Esophagus mucosa (tissue), 1 donor: Measurements from ENCODE around the gene UHMK1. TPM values are rescaled to one million over a fixed set of nuclear protein-coding genes. Genes with fewer than 3 reads are reported as not detected.
A peak's percentile ranks its signal among the peaks of the same experiment; 100 is the strongest.

Experiments
- ATAC-seq: fragments of 200-7000 bp; cut with Tn5 transposase; one replicate; pipeline ENCODE4 v1.9.1; 2020
- total RNA-seq: library from RNA; stranded (reverse); gene quantifications from one replicate; pipeline ENCODE4 v1.2.4, GENCODE V29; 2023
- donor health status: DM: yes; HTN: yes; CAD: no.

The UHMK1 gene
- total RNA-seq, 1 donor from 2014 or later = 27.3 TPM

GRCh38 chr1:162530307-162530987 lies 32.8 kb downstream of the UHMK1 start:
- ATAC-seq = peak; percentile 81

- ATAC-seq = no peak
These were observed 33.3 kb downstream of the UHMK1 start for GRCh38 chr1:162530988-162531319.

- ATAC-seq = no peak
These were observed 37.9 kb downstream of the UHMK1 start for GRCh38 chr1:162535501-162535900.

- no peak for ATAC-seq
These were observed 38.9 kb downstream of the UHMK1 start for GRCh38 chr1:162536511-162536910.

- ATAC-seq = no peak
These were observed 39.6 kb downstream of the UHMK1 start for GRCh38 chr1:162537216-162537615.

- ATAC-seq = peak; percentile 73
These were observed 41.3 kb downstream of the UHMK1 start for GRCh38 chr1:162538815-162539431.

- ATAC-seq = peak; percentile 86
These were observed 44.1 kb downstream of the UHMK1 start for GRCh38 chr1:162541619-162542141.

GRCh38 chr1:162543228-162543627 lies 45.6 kb downstream of the UHMK1 start:
- no peak for ATAC-seq

- peak; percentile 81 for ATAC-seq
These were observed 50.6 kb downstream of the UHMK1 start for GRCh38 chr1:162548170-162548569.

- ATAC-seq = no peak
These were observed 51.4 kb downstream of the UHMK1 start for GRCh38 chr1:162549001-162549400.

GRCh38 chr1:162550925-162551324 lies 53.3 kb downstream of the UHMK1 start:
- ATAC-seq = no peak

- ATAC-seq = no peak
These were observed 54.5 kb downstream of the UHMK1 start for GRCh38 chr1:162551969-162552683.

- peak; percentile 80 for ATAC-seq
These were observed 55.1 kb downstream of the UHMK1 start for GRCh38 chr1:162552684-162553252.

GRCh38 chr1:162554258-162554657 lies 56.6 kb downstream of the UHMK1 start:
- ATAC-seq = peak; percentile 62

- ATAC-seq = no peak
These were observed 59.9 kb downstream of the UHMK1 start for GRCh38 chr1:162557536-162557935.

GRCh38 chr1:162560303-162561036 lies 62.9 kb downstream of the UHMK1 start:
- no peak for ATAC-seq

GRCh38 chr1:162561037-162561615 lies 63.5 kb downstream of the UHMK1 start:
- peak; percentile 98 for ATAC-seq

- peak; percentile 66 for ATAC-seq
These were observed 64.2 kb downstream of the UHMK1 start, which contains the start of gene UAP1 for GRCh38 chr1:162561616-162562469. Gene UAP1, plus strand, starts transcription at chr1:162561722. Its CDS starts 4,347 bp downstream, at chr1:162566069.

GRCh38 chr1:162562470-162562828 lies 64.8 kb downstream of the UHMK1 start:
- ATAC-seq = peak; percentile 35

GRCh38 chr1:162564762-162565218 lies 67.2 kb downstream of the UHMK1 start:
- no peak for ATAC-seq

- no peak for ATAC-seq
These were observed 67.8 kb downstream of the UHMK1 start for GRCh38 chr1:162565460-162565859.
